HG02678 (cell line): ENCODE results near the gene PPIF.

Experiments
- ATAC-seq: cut with Tn5 transposase; IDR thresholded peaks from one replicate; pipeline ENCODE4 v1.9.1; 2021; ENCODE audit warnings: mild to moderate bottlenecking, moderate library complexity; ENCODE audit not compliant: unreplicated experiment

PPIF gene

GRCh38 chr10:79313320-79313719, 33.9 kb upstream of the PPIF start:
- no peak for ATAC-seq

DNA sequence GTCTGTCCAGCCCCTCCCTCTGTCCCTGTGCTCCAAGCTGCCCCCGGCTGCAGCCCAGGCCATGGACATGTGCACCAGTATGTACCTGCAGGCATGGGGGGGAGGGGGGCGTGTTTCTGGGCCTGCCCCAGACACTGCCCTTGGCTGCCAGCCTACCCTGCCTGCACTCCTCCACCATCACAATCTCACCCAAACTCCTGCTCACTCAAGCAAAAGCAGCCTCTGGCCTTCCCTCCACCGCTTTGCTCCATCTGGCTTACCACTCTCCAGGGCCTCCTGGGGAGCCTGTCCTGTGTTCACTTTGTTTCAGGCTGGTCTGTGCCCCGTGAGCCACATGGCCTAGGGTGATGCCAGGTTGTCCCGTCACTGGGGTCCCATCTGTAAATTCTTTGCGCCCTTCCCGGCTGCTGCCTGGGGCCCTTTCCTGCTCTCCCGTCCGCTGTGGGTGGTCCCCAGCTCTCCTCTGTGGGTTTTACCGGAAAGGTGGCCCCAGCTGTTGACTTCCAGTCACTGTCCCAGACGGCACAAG, 33.3 kb upstream of the PPIF start:
- ATAC-seq, result no peak

DNA sequence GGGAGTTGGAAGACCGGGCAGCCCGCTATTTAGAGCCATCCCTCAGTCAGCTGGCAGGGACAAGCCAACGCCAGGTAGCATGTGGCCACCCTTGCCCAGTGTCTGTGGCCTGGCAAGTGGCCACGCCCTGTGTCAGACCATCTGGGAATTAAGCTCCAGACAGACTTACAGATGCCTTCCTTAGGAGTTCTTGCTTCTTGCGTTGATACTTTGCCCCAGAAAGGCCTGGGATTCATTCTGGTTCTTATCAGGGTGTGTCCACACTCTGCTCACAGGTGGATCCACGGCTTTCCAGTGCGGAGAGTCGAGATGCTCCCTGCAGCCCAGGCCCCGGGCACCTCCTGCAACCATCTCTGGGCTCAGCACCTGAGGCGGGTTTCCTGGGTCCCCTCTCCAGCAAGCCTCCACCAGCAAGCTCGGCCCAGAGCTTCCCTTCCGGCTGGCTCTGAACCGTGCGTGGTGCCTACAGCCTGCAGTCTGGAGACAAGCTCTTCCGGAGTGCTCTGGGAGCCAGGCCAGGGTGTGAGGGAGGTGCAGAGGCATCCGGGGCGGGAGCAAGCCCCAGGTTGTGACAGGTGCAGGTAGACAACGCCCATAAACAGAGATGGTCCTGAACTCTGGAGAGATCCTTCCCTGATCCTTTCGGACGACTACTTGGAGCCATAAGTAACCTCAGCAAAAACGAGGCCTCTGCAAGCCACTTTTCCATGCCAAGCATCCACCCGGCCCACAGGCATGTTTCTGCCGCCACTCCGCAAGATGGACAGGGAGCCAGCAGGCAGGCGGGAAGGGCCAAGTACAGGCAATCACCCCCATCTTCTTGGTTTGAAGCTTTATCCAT, 32.3 kb upstream of the PPIF start:
- no peak for ATAC-seq

DNA sequence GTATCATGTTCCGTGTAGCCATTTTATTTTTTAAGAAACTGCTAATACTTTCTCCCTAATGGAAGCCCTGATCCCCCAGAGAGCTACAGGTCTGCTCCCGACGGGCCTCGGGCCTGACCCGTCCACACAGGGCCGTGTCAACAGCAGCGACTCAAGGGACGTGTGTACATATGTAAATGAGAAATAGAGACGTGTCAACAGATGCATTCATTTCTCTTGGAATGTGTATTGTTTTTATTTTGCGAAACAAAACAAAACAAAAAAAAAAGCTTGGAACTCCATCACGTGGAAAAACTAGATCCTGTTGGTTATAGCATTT, 31.7 kb upstream of the PPIF start:
- no peak for ATAC-seq

DNA sequence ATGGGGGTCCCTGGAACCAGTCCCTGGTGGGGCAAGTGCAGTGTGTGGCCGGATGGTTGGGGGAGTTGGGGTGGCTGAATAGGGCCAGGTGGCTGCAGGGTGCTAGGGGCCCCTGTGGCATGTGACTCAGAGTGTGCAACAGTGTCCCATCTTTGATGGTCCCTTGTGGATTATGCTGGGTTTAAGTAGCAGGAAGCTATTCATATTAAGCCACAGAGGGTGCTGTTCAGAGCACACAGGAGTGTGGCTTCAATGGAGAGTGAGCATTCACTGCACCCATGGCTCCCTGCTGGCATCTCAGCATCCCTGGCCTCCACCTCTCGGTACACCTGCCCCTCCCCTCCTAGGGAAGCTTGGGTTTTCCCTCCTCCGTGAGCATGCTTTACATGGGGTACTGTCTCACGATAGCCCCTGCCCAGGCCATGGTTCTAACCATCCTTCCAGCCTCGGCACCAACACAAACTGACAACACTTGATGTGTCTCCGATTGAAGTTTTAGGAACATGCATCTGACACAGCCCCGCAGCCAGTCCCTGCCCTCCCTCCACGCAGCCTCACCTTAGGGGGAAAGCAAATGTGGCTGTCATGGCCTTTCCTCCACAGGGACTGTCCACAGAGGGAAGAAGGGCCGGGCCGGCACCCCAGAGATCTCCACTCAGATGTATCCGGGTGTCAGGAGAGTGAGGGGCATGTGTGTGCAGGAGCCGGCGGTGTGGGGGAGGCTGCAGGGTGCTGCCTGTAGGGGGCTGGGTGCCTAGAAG, 30.4 kb upstream of the PPIF start:
- ATAC-seq, result peak; percentile 72

- ATAC-seq, result no peak
Measured at GRCh38 chr10:79318369-79318768, 28.9 kb upstream of the PPIF start.

GRCh38 chr10:79319115-79319771, 28.0 kb upstream of the PPIF start:
- ATAC-seq, result no peak

- ATAC-seq, result no peak
Measured at GRCh38 chr10:79320316-79320715, 27.0 kb upstream of the PPIF start.

DNA sequence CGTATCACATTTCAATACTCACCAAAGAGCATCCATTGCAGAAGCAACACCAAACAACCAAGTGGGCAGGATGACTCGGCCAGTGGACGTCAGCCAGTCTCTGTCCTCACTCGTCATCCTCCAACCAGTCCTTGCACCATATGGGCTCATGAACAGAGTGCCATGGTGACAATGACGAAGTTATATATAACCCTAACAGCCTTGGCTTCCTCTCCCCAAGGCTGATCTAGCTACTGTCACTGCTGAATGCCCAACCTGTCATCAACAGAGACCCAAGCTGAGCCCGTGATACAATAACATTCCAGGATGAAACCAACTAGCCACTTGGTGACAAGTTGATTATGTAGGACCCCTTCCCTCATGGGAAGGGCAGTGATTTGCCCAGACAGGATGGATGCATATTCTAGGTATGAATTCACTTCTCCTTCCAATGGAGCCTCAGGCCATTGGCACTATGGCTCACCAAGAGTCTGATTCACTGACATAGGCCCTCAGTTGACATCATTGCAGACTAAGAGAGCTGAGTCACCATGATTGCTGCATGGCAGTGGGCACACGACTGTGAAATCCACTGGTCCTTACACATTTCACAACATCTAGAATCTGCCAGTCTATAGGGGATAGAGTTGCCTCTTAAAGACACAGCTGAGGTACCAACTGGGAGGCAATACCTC, 26.3 kb upstream of the PPIF start:
- ATAC-seq, result no peak

DNA sequence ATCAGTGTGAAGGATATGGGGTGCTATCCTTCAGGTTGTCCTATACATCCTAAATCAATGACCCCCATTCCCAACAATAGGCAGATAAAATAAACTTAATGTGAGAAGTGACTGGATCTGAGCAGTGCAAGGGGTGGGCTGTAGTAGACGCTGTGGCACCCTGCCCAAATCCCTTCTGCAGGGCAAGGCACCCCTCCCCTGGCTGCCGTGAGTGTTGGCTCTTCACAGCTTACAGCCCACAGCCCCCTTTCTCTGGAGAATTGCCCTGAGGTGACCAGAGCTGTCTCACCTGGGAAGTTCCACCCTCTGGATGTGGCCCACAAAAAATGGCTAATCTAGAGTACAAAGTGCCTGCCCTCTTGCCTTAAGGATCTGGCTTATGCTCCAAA, 25.8 kb upstream of the PPIF start:
- ATAC-seq, result no peak

GRCh38 chr10:79321951-79322350, 25.3 kb upstream of the PPIF start:
- ATAC-seq, result no peak

DNA sequence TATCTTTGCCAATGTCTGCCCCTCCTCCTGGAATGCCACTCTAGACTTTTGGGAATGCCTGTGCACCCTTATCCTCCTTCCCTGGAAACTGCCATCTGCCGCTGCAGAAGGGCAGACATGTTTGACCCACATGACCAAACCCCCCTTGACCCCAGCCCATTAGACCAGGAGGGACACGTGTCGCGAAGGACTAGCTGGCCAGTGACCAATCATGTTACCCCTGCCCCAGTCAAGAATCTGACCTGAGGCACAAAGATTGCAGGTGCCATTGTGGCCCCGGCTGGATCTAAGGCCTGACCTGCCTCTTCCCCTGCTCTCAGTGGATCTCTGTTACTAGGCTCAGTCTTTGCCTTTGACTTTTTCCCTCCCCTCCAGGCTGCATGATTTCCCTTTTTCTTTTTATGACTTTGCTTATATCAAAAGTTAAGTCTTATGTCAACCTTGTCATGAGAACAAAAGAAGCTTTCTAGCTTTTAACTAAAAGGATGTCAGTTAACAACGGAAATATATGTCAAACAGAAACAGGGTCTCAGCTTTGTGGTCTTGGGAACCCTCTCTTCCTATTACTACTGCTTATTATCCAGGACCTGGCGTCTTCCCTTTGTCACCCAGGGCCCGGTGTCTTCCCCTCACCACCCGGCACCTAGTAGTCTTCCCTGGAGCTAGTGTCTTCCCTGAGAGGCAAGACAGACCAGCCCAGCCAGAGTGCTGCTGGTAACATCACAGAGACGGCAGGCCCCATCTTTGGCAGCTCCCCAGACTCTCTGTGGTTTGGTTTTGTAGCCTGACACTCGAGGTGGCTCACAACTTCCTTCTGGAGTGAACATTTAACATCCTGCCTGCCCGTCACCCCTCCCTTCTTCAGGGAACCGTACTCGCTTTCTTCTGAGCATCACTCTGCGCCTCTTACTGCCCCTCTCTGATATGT, 24.4 kb upstream of the PPIF start:
- peak; percentile 67 for ATAC-seq

DNA sequence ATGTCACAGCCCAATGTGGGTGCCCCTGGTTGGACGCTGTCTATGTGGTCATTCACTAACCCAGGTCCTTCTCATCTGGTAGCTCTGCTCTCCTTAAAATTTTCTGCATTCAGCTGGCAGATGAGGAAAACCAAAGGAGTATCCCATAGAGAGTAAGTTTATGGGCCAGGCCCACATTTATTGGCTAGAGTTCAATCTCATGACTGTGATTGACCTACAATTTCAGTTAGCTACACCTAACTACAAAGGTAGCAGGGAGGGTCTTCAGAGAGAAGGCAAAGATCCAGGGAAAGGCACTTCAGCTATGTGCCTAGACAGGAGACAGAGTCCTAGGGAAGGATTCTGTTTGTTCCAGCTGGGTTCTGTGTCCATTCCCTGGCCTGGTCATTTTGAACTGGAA, 23.7 kb upstream of the PPIF start:
- ATAC-seq, result no peak

DNA sequence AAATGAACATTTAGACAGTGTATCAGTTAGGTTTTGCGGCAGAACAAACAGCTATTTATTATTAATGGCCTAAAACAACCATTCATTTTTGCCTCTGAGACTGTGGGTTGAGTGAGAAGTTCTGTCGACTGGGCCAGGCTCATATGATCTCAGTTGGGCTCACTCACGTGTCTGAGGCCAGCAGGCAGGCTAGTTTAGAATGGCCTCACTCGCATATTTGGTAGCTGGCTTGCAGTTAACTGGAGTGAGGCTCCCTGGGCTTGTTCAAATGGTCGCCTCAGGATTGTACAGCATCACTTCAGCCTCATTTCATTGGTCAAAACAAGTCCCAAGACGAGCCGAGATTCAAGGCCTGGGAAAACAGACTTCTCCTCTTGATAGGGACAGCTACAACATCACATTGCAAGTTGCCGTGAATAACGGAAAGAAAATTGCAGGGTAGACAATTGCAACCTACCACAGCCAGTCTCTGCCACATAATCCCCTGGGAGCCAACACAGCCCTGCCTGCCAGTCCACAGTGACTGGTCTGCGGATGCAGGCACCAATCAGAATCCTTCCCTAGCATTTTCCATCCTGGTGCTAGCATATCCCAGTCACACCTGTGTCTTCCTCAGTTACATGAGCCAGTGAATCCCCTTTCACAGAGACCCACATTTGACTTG, 23.1 kb upstream of the PPIF start:
- ATAC-seq, result no peak

GRCh38 chr10:79326361-79327089, 20.7 kb upstream of the PPIF start:
- ATAC-seq, result no peak

DNA sequence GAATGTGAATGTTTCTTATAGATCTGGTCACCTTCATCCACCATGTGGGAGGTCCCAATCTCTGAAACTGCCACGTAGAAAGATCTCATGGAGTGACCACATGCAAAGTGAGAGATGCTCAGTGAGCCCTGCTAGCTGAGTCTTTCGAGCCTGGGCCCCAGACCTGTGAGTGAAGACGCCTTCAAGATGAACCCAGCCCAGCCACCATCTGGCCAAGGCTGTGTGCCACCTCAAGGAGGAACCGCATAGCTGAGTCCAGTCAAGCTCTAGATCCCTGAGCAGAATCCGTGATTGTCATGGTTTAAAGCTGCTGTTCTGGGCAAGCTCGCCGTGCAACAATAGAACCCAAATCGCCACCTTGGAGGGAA, 20.2 kb upstream of the PPIF start:
- ATAC-seq, result peak; percentile 35

DNA sequence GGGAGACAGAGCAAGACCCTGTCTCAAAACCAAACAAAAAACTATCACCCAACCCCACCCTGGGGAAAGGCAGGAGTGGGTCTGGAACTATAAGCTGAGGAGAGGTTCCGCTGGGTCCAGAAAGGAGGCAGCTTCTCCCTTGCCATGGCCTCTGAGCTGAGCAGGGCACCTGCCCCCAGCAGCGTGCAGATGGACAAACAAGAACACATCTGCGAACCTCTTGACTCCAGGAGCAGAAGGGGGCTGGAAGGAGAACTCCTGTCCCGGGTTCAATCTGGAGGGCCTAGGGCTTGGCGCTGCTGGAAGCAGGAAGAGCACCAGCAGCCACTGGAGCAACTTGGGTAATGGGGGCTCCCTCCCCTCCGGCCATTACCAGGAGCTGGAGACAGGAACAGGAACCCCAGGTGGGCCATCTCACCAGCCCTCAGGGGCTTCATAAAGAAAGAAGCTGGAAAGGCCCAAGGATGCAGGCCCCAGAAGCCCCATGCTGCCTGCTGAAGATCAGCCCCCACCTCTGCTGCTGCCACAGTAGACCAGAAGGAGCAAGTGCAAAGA, 19.0 kb upstream of the PPIF start:
- no peak for ATAC-seq

DNA sequence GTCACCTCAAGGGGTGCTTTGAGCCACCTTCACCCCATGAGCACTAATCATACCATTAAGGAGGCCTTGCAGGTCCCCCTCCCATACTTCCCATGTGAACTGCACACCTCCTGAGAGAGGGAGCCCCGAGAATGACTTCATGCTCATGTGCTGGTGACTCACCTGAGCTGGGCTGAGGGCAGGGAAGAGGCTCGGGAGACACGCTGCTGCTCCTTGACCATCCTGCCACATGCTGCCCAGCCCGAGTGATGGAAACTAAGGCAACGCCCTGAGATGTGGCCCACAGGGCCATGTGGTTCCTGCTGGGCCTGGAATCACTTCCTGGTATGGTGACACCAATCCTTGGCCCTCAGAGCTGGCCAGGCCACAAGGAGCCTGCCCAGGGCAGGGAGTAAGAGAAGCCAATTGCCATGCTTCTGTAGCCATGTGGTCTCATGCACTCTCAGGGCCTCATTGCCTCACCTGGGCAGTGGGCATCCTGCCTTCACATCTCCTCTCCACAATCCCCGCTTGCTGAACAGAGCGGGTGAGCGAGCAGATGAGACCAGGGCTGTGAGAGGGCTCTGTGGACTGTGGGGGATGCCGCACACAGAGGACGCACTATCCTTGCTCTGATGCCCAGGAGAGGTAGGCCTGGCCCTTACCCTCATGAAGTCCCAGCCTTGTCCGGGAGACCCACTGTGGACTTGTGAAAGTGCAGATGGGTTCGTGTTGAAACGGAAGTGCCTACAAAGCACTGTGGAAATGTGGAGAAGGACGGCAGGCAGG, 18.3 kb upstream of the PPIF start:
- no peak for ATAC-seq
